RWPE1 (cell line): ENCODE measurements around the gene TCF7.

Experiments
- CTCF ChIA-PET: fragments of 350-600 bp; sonication (Branson Sonifier 250); formaldehyde crosslinking; extraction: SDS; loops from one replicate; lab custom pipeline; 2021; lab: Yijun Ruan, JAX
- POLR2A ChIA-PET: fragments of 400-600 bp; formaldehyde crosslinking; extraction: SDS; loops from one replicate; lab custom pipeline; 2020; ENCODE audit warnings: antibody characterized with exemption; ENCODE audit not compliant: low non-redundant PET; lab: Yijun Ruan, JAX
- DNase-seq: peaks from one replicate; pipeline ENCODE4 v3.0.0; 2012; ENCODE audit warnings: low spot score
- H3K27ac ChIP-seq: fragments of 450-650 bp; 2 replicates; pipeline ENCODE4 v1.5.1; 2017
- CTCF ChIP-seq: fragments of 450-650 bp; conservative IDR thresholded peaks from 2 replicates; pipeline ENCODE4 v1.5.1; 2017; ENCODE audit warnings: low read depth, mild to moderate bottlenecking

TCF7 gene

GRCh38 chr5:134131578-134132350 lies 17.3 kb downstream of the TCF7 start:
- TF ChIP-seq CTCF: no peak
- ChIA-PET CTCF (interaction anchor here (1.1 to 7.9 kb wide), 3 partner anchors 8 to 92 kb away, joined by 4 to 39 read pairs (median 12); no protein-coding TSS in a partner anchor), POLR2A (no interaction called here)
- no peak overlapping the region for H3K27ac ChIP-seq
- DNase-seq: no peak

GRCh38 chr5:134132372-134133187 lies 18.1 kb downstream of the TCF7 start:
- POLR2A ChIA-PET: no interaction called here
- CTCF ChIA-PET: interaction anchor here (1.1 to 3.3 kb wide), 2 partner anchors 14 to 93 kb away, joined by 4 to 12 read pairs; no protein-coding TSS in a partner anchor
- H3K27ac ChIP-seq: no peak overlapping the region
- no peak for TF ChIP-seq CTCF
- DNase-seq: no peak

DNA sequence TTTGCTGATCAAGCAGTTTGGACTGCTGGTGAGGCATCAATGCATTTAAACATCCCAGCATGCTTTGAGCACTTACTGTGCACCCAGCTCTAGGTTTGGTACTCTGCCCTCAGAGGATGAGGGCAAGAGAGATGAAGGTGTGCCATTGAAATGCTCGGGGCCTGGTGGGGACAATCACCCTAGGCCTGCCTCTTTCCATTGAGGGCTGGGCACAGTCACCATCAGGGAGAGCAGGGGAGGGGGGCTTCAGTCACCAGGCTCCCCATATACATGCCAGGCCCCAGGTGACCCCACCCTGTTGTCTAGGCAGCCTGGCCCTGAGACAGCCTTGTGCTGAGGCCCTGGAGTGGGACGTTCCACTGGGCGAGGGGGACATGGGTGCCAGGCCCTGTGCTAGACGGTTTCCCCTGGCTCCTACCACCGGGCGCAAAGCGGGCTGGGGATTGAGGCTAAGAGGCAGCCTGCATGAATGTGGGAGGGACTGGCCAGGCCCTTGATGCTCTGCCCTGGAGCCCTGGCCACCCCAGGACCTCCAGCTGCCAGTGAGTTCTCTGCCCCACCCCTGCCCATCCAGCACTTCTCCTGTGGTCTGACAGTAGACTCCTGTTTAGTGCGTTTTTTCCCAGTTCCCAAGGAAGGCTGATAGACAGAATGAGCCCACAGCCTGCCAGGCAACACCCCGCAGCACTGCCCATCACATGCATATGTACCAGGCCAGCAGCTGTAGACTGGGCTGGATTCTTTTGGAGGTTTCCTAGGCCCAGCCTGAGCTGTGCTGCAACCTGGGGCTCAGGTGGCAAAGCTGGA lies 18.9 kb downstream of the TCF7 start:
- TF ChIP-seq CTCF: no peak
- peak overlapping the region; percentile 19; the same call in 1 of the 2 replicates for H3K27ac ChIP-seq
- POLR2A ChIA-PET: no interaction called here
- no peak for DNase-seq
- CTCF ChIA-PET: interaction anchor here (1.1 to 3.3 kb wide), 2 partner anchors 14 to 94 kb away, joined by 4 to 12 read pairs; no protein-coding TSS in a partner anchor

GRCh38 chr5:134133995-134134541 lies 19.6 kb downstream of the TCF7 start:
- CTCF ChIA-PET: interaction anchor here (3.3 kb wide), 1 partner anchor 94 kb away, joined by 12 read pairs; no protein-coding TSS in a partner anchor
- no peak for TF ChIP-seq CTCF
- POLR2A ChIA-PET: no interaction called here
- no peak for DNase-seq
- peak overlapping the region; percentile 19 for H3K27ac ChIP-seq

- POLR2A ChIA-PET: no interaction called here
- H3K27ac ChIP-seq: no peak overlapping the region
- no peak for TF ChIP-seq CTCF
- DNase-seq: no peak
- CTCF ChIA-PET: interaction anchor here (11.4 kb wide), 1 partner anchor 94 kb away, joined by 219 read pairs; no protein-coding TSS in a partner anchor
These were observed 20.7 kb downstream of the TCF7 start for GRCh38 chr5:134135091-134135655.
